ENCODE data around the gene TMEM121.

TMEM121 gene

GRCh38 chr14:105484069-105484996, 42.0 kb upstream of the TMEM121 start:
- Mint-ChIP-seq H3K4me1 (peaks cover 88% of the 10 kb centered on the region), H3K9me3 (no peaks in the 10 kb centered on the region), H3K36me3 (peaks cover 11% of the 10 kb centered on the region), H3K4me3 (no peak overlapping the region), H3K27ac (peak overlapping the region; percentile 97), H3K27me3 (no peaks in the 10 kb centered on the region)
- no peak for ATAC-seq

GRCh38 chr14:105484997-105485393, 41.4 kb upstream of the TMEM121 start:
- Mint-ChIP-seq H3K4me1 (peaks cover 88% of the 10 kb centered on the region), H3K27me3 (no peaks in the 10 kb centered on the region), H3K27ac (peak overlapping the region; percentile 97), H3K9me3 (no peaks in the 10 kb centered on the region), H3K4me3 (no peak overlapping the region), H3K36me3 (peaks cover 14% of the 10 kb centered on the region)
- no peak for ATAC-seq

- ATAC-seq = no peak
- no peaks in the 10 kb centered on the region for H3K27me3 Mint-ChIP-seq
- H3K4me3 Mint-ChIP-seq = peak overlapping the region; percentile 85
- H3K36me3 Mint-ChIP-seq = peaks cover 14% of the 10 kb centered on the region
- peaks cover 80% of the 10 kb centered on the region for H3K4me1 Mint-ChIP-seq
- H3K9me3 Mint-ChIP-seq = no peaks in the 10 kb centered on the region
- H3K27ac Mint-ChIP-seq = peak overlapping the region; percentile 97
These were observed 40.6 kb upstream of the TMEM121 start for GRCh38 chr14:105485739-105486162.

DNA sequence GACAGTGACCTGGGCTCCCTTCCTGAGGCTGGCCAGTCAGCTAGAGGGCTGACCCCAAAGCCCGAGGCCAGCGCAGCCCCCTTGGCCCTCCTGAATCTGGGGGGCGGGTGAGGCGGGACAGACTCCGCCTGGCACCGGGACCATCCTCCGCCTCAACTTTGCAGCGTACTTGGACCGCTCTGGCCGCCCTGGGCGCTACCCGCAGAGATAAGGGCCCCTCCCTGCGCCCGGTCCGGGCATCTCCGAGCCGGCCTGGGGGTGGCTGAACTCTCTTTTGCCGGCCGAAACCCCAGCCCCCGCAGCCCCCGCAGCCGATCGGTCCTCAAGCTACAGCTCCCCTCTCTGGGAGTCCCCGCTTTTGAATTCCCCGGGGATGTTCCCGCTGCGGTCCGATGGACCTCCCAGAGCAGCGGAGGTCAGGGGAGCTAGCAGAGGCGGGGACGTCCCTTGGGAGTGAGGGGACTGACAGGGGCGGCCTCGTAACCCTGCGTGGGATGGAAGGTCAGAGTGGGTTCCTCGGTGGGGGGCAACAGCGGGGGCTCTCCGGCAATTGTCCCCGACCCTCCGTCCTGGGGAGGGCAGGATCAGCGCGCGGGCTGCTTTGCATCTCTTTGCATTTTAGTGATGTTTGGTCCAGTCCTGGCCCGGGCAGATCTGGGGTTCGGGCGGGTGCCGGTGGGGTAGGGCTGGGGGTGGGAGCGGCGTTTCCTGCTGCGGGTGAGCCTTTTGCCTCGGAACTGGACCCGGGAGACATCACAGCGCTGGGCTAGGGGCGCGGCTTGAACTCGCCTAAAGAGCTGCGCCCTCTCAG, 40.0 kb upstream of the TMEM121 start, which contains the start of gene CRIP1:
TSS of gene CRIP1 (plus strand) at position 724 of the 811 bp plus-strand sequence. CDS start 374 bp downstream, outside the sequence.
- Mint-ChIP-seq H3K9me3 (no peaks in the 10 kb centered on the region), H3K27ac (peak within 1 kb of the TSS; percentile 97), H3K36me3 (peaks cover 14% of the 10 kb centered on the region), H3K4me3 (peak within 1 kb of the TSS; percentile 85), H3K27me3 (no peaks in the 10 kb centered on the region), H3K4me1 (peaks cover 74% of the 10 kb centered on the region)
- no peak for ATAC-seq

- Mint-ChIP-seq H3K36me3 (peaks cover 14% of the 10 kb centered on the region), H3K27ac (peak overlapping the region; percentile 97), H3K4me3 (peak overlapping the region; percentile 85), H3K4me1 (peaks cover 73% of the 10 kb centered on the region), H3K9me3 (no peaks in the 10 kb centered on the region), H3K27me3 (no peaks in the 10 kb centered on the region)
- ATAC-seq = peak; percentile 4
These were observed 39.4 kb upstream of the TMEM121 start for GRCh38 chr14:105486974-105487448.

DNA sequence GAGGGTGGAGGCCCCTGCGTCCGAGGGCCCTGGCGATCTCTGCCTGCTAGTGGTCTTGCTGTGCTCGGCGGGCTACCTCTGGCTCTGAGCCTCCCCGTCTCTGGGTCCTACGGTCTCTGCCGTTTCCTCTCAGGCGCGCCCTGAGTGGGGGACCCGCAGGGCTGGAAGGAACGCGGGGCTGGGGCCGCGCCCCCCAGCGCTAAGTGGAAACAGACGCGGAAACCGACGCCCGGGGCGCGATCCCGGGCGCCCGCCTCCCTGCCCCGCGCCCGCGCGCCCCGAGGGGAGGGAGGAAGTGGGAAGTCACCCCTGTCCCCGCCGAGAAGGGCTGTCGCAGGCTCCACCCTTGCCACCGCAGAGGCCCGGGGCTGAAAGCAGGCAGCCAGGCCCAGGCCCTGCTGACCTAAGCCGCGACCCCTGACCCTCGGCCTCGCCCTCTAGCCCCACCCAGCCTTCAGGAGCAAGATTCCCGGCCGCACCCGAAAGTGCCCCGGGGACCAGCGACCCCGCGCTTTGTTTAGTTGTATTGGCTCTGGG, 38.9 kb upstream of the TMEM121 start:
- H3K4me1 Mint-ChIP-seq = peaks cover 70% of the 10 kb centered on the region
- no peaks in the 10 kb centered on the region for H3K9me3 Mint-ChIP-seq
- H3K27ac Mint-ChIP-seq = peak overlapping the region; percentile 97
- ATAC-seq = no peak
- no peaks in the 10 kb centered on the region for H3K27me3 Mint-ChIP-seq
- H3K4me3 Mint-ChIP-seq = peak overlapping the region; percentile 85
- H3K36me3 Mint-ChIP-seq = peaks cover 14% of the 10 kb centered on the region

DNA sequence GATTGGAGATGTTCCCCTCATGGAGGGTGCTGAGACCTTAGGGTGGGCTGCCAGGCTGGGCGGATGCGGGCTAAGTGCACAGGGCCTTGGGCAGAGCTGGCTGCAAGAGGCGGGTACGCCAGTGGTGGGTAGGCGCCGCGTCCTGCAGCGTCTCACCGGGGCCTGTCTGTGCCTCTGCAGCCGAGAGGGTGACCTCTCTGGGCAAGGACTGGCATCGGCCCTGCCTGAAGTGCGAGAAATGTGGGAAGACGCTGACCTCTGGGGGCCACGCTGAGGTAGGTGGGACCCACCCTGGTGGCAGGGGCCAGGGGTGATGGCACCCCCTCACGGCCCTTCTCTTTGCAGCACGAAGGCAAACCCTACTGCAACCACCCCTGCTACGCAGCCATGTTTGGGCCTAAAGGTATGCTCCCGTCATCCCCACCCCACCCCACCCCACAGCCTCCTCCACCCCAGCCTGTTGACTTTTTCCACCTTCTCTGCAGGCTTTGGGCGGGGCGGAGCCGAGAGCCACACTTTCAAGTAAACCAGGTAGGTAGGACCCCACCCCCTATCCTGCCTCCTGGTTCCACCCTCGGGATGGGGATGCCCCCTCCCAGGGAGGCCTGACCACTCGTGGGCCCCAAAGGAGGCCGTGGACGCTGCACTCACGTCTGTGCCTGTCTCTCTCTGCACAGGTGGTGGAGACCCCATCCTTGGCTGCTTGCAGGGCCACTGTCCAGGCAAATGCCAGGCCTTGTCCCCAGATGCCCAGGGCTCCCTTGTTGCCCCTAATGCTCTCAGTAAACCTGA, 38.2 kb upstream of the TMEM121 start:
- Mint-ChIP-seq H3K27me3 (no peaks in the 10 kb centered on the region), H3K4me3 (peak overlapping the region; percentile 85), H3K36me3 (peaks cover 14% of the 10 kb centered on the region), H3K27ac (peak overlapping the region; percentile 97), H3K4me1 (peaks cover 63% of the 10 kb centered on the region), H3K9me3 (no peaks in the 10 kb centered on the region)
- ATAC-seq = no peak

- no peak for ATAC-seq
- Mint-ChIP-seq H3K36me3 (peaks cover 14% of the 10 kb centered on the region), H3K9me3 (no peaks in the 10 kb centered on the region), H3K27ac (peak overlapping the region; percentile 97), H3K27me3 (no peaks in the 10 kb centered on the region), H3K4me3 (peak overlapping the region; percentile 85), H3K4me1 (peaks cover 56% of the 10 kb centered on the region)
These were observed 37.4 kb upstream of the TMEM121 start for GRCh38 chr14:105488781-105489541.

GRCh38 chr14:105489542-105490266, 36.7 kb upstream of the TMEM121 start:
- H3K9me3 Mint-ChIP-seq = no peaks in the 10 kb centered on the region
- H3K4me3 Mint-ChIP-seq = peak overlapping the region; percentile 85
- H3K27me3 Mint-ChIP-seq = no peaks in the 10 kb centered on the region
- H3K27ac Mint-ChIP-seq = peak overlapping the region; percentile 75
- H3K4me1 Mint-ChIP-seq = peaks cover 49% of the 10 kb centered on the region
- H3K36me3 Mint-ChIP-seq = peaks cover 14% of the 10 kb centered on the region
- peak; percentile 24 for ATAC-seq

- Mint-ChIP-seq H3K4me1 (peaks cover 44% of the 10 kb centered on the region), H3K4me3 (peak overlapping the region; percentile 85)
- peak; percentile 0 for ATAC-seq
These were observed 36.2 kb upstream of the TMEM121 start for GRCh38 chr14:105490267-105490571.

DNA sequence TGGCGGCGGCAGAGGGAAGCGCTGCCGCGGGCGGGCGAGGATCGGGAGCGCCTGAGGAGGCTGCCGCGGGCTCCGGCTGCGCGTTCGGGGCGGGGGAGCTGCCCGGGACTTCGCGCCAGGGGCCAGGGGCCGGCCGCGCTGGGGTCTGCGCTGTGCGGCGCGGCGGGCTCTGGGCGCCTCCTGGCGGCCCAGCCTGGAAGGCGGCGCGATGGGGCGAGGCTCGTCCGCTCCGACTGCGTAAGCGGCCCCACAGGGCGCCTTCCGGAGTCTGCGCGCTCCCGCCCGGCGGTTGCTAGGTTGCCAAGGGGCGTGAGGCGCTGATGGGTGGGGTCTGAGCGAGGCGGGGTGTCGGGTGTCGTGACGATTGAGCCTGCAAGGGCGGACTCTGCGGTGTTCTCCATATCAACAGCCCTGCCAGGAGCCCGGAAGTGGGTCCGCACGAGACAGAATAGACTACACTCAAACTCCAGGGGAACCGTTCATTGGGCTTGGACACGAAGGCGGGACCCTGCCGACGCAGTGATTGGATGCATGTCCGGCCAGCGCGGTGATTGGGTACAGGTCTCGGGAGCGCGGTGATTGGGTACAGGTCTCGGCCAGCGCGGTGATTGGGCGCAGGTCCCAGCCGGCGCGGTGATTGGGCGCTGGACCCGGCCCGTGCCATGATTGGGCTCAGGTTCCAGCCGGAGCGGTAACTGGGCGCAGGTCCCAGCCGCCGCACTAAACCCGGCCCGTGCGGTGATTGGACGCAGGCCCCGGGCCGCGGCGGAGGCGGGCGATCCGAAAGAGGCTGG, 35.6 kb upstream of the TMEM121 start, which contains the start of gene TEDC1:
TSS of gene TEDC1 (plus strand) at position 675 of the 794 bp plus-strand sequence. CDS start 130 bp downstream, outside the sequence.
- H3K27me3 Mint-ChIP-seq = no peaks in the 10 kb centered on the region

More at GRCh38 chr14:105490267-105490571, 36.2 kb upstream of the TMEM121 start:
- Mint-ChIP-seq H3K27me3 (no peaks in the 10 kb centered on the region), H3K27ac (peak overlapping the region; percentile 75), H3K36me3 (peaks cover 14% of the 10 kb centered on the region), H3K9me3 (no peaks in the 10 kb centered on the region)

DNA sequence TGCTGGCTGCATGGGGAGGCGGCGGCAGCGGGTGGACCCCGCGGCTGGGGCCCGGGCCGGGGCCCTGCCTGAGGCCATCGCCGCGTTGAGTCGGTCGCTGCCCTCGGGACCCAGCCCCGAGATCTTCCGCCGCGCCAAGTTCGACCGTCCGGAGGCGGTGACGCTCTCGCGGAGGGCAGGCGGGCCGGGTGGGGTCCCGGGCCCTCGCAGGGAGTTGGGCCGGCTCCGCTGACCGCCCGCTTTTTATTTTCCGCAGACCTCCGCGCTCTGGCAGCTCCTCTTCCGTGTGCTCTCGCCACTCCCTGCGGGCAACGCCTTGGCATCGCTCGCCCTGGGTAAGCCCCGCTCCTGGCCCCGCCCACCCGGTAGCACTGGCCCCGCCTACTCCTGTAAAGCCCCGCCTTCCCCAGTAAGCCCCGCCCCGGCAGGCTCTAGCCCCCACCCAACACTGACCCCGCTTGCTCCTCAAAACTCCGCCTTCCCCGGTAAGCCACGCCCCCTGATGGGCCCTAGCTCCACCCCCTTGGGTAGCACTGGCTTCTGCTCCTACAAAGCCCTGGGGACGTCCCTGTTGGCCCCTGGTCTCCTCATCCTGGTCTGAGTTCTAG, 34.9 kb upstream of the TMEM121 start:
- Mint-ChIP-seq H3K36me3 (peaks cover 14% of the 10 kb centered on the region), H3K4me1 (peaks cover 31% of the 10 kb centered on the region), H3K4me3 (peak overlapping the region; percentile 85), H3K27me3 (no peaks in the 10 kb centered on the region), H3K9me3 (no peaks in the 10 kb centered on the region), H3K27ac (peak overlapping the region; percentile 75)
- peak; percentile 3 for ATAC-seq

More for the DNA sequence above, 35.6 kb upstream of the TMEM121 start, which contains the start of gene TEDC1:
- Mint-ChIP-seq H3K4me3 (peak within 1 kb of the TSS; percentile 85), H3K9me3 (no peaks in the 10 kb centered on the region), H3K36me3 (peaks cover 14% of the 10 kb centered on the region), H3K27ac (peak within 1 kb of the TSS; percentile 75), H3K4me1 (peaks cover 38% of the 10 kb centered on the region)
- ATAC-seq = peak; percentile 85
